ENCODE data around the gene WDPCP. TPM values are rescaled to one million over a fixed set of nuclear protein-coding genes. Genes with fewer than 3 reads are reported as not detected.

The WDPCP gene
- total RNA-seq, 3 donors from 2014 or later (not counting 1 experiment from before 2014, with no cell fraction given) = 22.0 to 23.7 (median 22.9) TPM

GRCh38 chr2:63104482-63104881 lies 483.8 kb downstream of the WDPCP start:
- DNase-seq = no peak
- no peak for TF ChIP-seq CTCF (IDR thresholded peaks at IDR 0.05)
- Histone ChIP-seq H3K27ac (ENCODE audit: low read length) (no peak overlapping the region), H3K4me3 (ENCODE audit: low read length) (no peak overlapping the region), H3K9me3 (ENCODE audit: control insufficient read depth, insufficient read depth, low read length) (peaks cover 14% of the 10 kb centered on the region), H3K27me3 (ENCODE audit: control insufficient read depth, insufficient read depth, low read length) (no peaks in the 10 kb centered on the region), H3K36me3 (ENCODE audit: control insufficient read depth, insufficient read depth, low read length) (no peaks in the 10 kb centered on the region), H3K4me1 (ENCODE audit: control insufficient read depth, insufficient read depth, low read length) (no peaks in the 10 kb centered on the region)
- WGBS (ENCODE audit: insufficient coverage) = 90% methylated on average over 1 of the region's 1 CpG
- Mint-ChIP-seq H3K4me3 (no peak overlapping the region), H3K36me3 (peaks cover 15% of the 10 kb centered on the region), H3K4me1 (no peaks in the 10 kb centered on the region), H3K27me3 (ENCODE audit: low read depth in 2 of 2) (peaks cover 0 to 3% of the 10 kb centered on the region in 2 donors), H3K9me3 (peaks cover 9 to 13% of the 10 kb centered on the region in 2 donors), H3K27ac (no peak overlapping the region)
- intact Hi-C loops (cut with micrococcal nuclease) = no loop called here
- no peak for ATAC-seq

DNA sequence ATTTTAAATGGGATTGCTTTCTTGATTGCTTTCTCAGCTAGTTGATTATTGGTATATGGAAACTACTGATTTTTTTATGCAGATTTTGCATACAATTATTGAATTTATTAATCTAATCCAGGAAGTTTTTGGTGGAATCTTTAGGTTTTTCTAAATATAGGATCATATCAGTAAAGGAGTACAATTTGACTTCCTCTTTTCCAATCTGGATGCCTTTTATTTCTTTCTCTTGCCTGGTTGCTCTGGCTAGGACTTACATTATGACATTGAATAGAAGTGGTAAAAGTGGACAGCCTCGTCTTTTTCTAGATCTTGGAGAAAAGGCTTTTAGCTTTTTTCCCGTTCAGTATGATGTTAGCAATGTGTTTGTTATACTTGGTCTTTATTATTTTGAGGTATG lies 486.3 kb downstream of the WDPCP start:
- 83% methylated on average over 2 of the region's 2 CpGs for WGBS (ENCODE audit: insufficient coverage)

GRCh38 chr2:63099032-63099431 lies 489.2 kb downstream of the WDPCP start:
- no peaks in the 10 kb centered on the region for H3K36me3 ChIP-seq (ENCODE audit: control insufficient read depth, insufficient read depth, low read length)
- H3K4me1 Mint-ChIP-seq = no peaks in the 10 kb centered on the region
- no peak overlapping the region for H3K4me3 Mint-ChIP-seq
- no peak for TF ChIP-seq CTCF (IDR thresholded peaks at IDR 0.05)
- ATAC-seq = no peak
- no peak for DNase-seq
- peaks cover 5 to 9% of the 10 kb centered on the region in 2 donors for H3K9me3 Mint-ChIP-seq
- peaks cover 0 to 7% of the 10 kb centered on the region in 2 donors for H3K27me3 Mint-ChIP-seq (ENCODE audit: low read depth in 2 of 2)
- WGBS (ENCODE audit: insufficient coverage) = 89% methylated on average over 1 of the region's 1 CpG
- H3K4me3 ChIP-seq (ENCODE audit: low read length) = no peak overlapping the region
- H3K4me1 ChIP-seq (ENCODE audit: control insufficient read depth, insufficient read depth, low read length) = no peaks in the 10 kb centered on the region
- no peaks in the 10 kb centered on the region for H3K9me3 ChIP-seq (ENCODE audit: control insufficient read depth, insufficient read depth, low read length)
- intact Hi-C loops (cut with micrococcal nuclease) = no loop called here
- no peaks in the 10 kb centered on the region for H3K27me3 ChIP-seq (ENCODE audit: control insufficient read depth, insufficient read depth, low read length)
- peaks cover 6% of the 10 kb centered on the region for H3K36me3 Mint-ChIP-seq
- no peak overlapping the region for H3K27ac ChIP-seq (ENCODE audit: low read length)
- no peak overlapping the region for H3K27ac Mint-ChIP-seq

More for the DNA sequence above, 486.3 kb downstream of the WDPCP start:
- intact Hi-C loops (cut with micrococcal nuclease) = no loop called here
- H3K4me3 Mint-ChIP-seq = no peak overlapping the region
- Histone ChIP-seq H3K4me3 (ENCODE audit: low read length) (no peak overlapping the region), H3K9me3 (ENCODE audit: control insufficient read depth, insufficient read depth, low read length) (peaks cover 14% of the 10 kb centered on the region), H3K4me1 (ENCODE audit: control insufficient read depth, insufficient read depth, low read length) (no peaks in the 10 kb centered on the region), H3K27me3 (ENCODE audit: control insufficient read depth, insufficient read depth, low read length) (no peaks in the 10 kb centered on the region), H3K36me3 (ENCODE audit: control insufficient read depth, insufficient read depth, low read length) (no peaks in the 10 kb centered on the region), H3K27ac (ENCODE audit: low read length) (no peak overlapping the region)
- DNase-seq = no peak
- ATAC-seq = no peak
- H3K9me3 Mint-ChIP-seq = peaks cover 9 to 13% of the 10 kb centered on the region in 2 donors
- H3K4me1 Mint-ChIP-seq = no peaks in the 10 kb centered on the region
- peaks cover 0 to 3% of the 10 kb centered on the region in 2 donors for H3K27me3 Mint-ChIP-seq (ENCODE audit: low read depth in 2 of 2)
- TF ChIP-seq CTCF (IDR thresholded peaks at IDR 0.05) = no peak
- H3K36me3 Mint-ChIP-seq = peaks cover 15% of the 10 kb centered on the region
- no peak overlapping the region for H3K27ac Mint-ChIP-seq

GRCh38 chr2:63096491-63096890 lies 491.8 kb downstream of the WDPCP start:
- Histone ChIP-seq H3K4me3 (ENCODE audit: low read length) (no peak overlapping the region), H3K27ac (ENCODE audit: low read length) (no peak overlapping the region), H3K27me3 (ENCODE audit: control insufficient read depth, insufficient read depth, low read length) (no peaks in the 10 kb centered on the region), H3K36me3 (ENCODE audit: control insufficient read depth, insufficient read depth, low read length) (no peaks in the 10 kb centered on the region), H3K9me3 (ENCODE audit: control insufficient read depth, insufficient read depth, low read length) (no peaks in the 10 kb centered on the region), H3K4me1 (ENCODE audit: control insufficient read depth, insufficient read depth, low read length) (no peaks in the 10 kb centered on the region)
- Mint-ChIP-seq H3K4me3 (no peak overlapping the region), H3K27ac (no peak overlapping the region), H3K36me3 (no peaks in the 10 kb centered on the region), H3K27me3 (ENCODE audit: low read depth in 2 of 2) (peaks cover 0 to 5% of the 10 kb centered on the region in 2 donors), H3K9me3 (peaks cover 2 to 6% of the 10 kb centered on the region in 2 donors), H3K4me1 (no peaks in the 10 kb centered on the region)
- DNase-seq (no peak), ATAC-seq (no peak)
- TF ChIP-seq CTCF (IDR thresholded peaks at IDR 0.05) = no peak
- intact Hi-C loops (cut with micrococcal nuclease) = no loop called here
- 100% methylated on average over 1 of the region's 1 CpG for WGBS (ENCODE audit: insufficient coverage)
